Epithelial cell of esophagus (primary cell): Measurements from ENCODE around the gene NXPH1.

ENCODE experiments used
- DNase-seq: peaks from one replicate; pipeline ENCODE4 v3.0.0; 2010; ENCODE audit warnings: low read depth
- H3K4me3 ChIP-seq: 2 replicates; pipeline ENCODE4 v1.5.1; 2011; ENCODE audit warnings: mild to moderate bottlenecking, low read length, control low read depth
- TF ChIP-seq, protein P1 (sequence below): IDR thresholded peaks from 2 replicates; pipeline ENCODE4 v1.5.1; 2011; ENCODE audit warnings: low read depth, mild to moderate bottlenecking, low read length, control low read depth, inconsistent platforms; ENCODE audit not compliant: insufficient read depth; ENCODE audit errors: missing control alignments

Gene NXPH1

DNA sequence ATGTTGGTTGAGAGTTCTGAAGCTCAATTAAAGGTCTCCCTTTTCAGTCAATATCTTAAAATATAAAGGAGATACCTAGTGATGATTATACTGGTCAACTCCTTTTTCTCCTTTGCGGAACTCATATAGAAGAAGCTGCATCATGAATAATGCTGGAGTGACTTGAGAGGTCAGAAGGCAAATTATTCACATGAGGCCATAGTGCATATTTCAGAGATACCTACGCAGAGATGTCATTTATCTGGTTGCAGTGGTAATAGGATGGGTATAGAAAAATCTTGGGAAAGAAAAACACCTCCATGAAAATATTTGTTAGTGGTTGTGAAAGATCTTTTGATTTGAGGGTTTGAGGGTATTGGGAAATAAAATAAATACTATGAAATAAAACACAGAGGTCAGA is 47.7 kb downstream of the NXPH1 start:
- TF ChIP-seq, protein P1, sequence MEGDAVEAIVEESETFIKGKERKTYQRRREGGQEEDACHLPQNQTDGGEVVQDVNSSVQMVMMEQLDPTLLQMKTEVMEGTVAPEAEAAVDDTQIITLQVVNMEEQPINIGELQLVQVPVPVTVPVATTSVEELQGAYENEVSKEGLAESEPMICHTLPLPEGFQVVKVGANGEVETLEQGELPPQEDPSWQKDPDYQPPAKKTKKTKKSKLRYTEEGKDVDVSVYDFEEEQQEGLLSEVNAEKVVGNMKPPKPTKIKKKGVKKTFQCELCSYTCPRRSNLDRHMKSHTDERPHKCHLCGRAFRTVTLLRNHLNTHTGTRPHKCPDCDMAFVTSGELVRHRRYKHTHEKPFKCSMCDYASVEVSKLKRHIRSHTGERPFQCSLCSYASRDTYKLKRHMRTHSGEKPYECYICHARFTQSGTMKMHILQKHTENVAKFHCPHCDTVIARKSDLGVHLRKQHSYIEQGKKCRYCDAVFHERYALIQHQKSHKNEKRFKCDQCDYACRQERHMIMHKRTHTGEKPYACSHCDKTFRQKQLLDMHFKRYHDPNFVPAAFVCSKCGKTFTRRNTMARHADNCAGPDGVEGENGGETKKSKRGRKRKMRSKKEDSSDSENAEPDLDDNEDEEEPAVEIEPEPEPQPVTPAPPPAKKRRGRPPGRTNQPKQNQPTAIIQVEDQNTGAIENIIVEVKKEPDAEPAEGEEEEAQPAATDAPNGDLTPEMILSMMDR, result no peak
- no peak for DNase-seq
- H3K4me3 ChIP-seq, result no peak overlapping the region

DNA sequence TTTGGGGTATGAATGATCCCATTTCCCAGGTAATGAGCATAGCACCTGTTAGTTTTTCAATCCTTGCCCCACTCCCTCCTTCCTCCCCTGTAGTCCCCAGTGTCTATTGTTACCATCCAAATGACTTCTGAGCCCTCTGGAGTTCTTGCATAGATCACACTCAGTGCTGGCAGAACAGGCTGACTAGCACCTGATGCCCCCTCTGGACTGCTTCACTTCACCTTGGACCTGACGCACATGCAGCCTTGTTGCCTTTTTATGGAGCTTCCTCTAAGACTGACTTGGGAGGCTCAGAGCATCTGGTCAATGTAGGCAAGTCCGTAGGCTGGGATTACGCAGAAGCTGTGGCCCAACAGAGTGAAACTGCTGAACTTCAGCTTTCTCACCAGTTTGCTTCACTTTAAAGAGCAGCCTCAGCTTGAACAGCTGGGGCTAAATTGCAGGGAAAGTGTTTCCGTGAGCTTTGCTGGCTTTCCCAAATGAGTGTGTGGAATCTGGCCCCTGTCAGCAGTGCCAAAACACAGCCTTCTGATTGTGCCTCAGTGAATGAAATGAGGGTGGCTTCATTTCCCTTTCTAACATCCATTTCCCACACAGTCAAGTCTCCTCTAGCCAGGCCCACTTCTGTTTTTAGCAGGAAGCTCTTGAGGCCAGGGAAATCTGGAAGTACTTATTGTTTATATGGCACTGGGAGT is 48.5 kb downstream of the NXPH1 start:
- no peak for DNase-seq

GRCh38 chr7:8490391-8491045 is 57.1 kb downstream of the NXPH1 start:
- DNase-seq, result no peak
- H3K4me3 ChIP-seq, result no peak overlapping the region
- TF ChIP-seq, protein P1, result no peak

More for the DNA sequence above, 48.5 kb downstream of the NXPH1 start:
- TF ChIP-seq, protein P1, result no peak
- no peak overlapping the region for H3K4me3 ChIP-seq

DNA sequence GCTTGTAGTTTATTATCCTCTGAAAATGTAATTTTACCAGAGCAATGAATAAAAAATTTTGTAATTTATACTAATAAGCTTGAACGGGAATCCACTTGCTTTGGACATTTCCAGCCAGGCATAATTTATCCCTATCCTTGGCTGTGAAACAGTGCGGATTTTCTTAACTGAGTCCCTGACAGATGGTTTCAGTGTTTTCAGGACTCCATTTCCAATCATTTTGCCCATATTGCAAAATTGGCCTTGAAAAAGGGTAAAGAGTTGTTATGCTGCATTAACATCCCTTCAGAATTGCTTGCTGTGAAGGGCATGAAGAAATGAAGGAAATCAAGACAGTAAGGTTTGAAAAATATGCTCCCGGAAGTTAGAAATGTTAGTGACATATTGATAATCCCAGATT is 57.7 kb downstream of the NXPH1 start:
- no peak overlapping the region for H3K4me3 ChIP-seq
- TF ChIP-seq, protein P1, result no peak
- no peak for DNase-seq

DNA sequence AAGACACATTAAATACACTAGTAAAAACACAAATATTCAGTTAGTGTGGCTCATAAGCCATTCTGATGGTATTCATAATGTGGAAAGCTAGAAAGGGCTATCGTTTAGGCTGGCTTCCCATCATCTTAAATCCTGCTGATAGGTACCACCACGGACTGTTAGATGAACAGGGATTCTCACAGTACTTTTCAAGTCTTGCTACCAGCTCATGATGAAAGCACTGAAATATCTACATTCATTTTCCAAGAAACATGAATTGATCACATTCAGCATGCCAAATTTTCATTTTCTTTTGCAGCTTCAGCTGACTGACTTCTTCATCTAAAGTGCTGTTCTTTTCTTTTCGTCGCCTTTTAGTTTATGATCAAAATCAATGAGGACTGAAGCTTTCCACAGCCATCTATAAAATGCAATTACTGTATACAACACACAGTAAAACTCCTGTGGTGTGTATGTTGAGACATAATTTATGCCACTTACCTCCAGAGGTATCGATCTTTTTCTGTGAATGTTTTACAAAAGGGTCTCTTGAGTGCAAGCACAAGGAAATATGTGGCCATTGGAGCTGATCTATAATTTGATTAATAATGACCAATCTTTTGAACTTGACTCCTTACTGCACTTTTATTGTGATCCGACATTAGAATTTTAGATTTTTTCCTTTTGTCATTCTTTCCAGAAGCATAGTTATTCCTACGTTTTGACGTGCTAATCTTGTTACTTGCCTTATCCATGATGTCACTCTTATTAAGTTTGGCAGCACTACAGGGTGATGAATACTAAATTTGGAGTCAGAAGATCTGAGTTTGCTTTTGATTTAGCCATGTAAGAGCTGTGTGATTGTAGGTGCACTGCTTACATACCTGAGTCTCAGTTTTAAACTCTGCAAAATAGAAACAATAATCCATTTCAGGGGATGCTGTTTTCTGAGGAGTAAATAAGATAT is 58.4 kb downstream of the NXPH1 start:
- H3K4me3 ChIP-seq, result no peak overlapping the region
- DNase-seq, result no peak
- TF ChIP-seq, protein P1, result no peak

GRCh38 chr7:8499128-8499527 is 65.7 kb downstream of the NXPH1 start:
- H3K4me3 ChIP-seq, result no peak overlapping the region
- DNase-seq, result no peak
- TF ChIP-seq, protein P1, result no peak
